ENCODE results near the gene PNRC1. TPM values are rescaled to one million over a fixed set of nuclear protein-coding genes. Genes with fewer than 3 reads are reported as not detected.

PNRC1 gene
- total and polyA plus RNA-seq, 7 donors: 74.3 to 552 (median 285) TPM

DNA sequence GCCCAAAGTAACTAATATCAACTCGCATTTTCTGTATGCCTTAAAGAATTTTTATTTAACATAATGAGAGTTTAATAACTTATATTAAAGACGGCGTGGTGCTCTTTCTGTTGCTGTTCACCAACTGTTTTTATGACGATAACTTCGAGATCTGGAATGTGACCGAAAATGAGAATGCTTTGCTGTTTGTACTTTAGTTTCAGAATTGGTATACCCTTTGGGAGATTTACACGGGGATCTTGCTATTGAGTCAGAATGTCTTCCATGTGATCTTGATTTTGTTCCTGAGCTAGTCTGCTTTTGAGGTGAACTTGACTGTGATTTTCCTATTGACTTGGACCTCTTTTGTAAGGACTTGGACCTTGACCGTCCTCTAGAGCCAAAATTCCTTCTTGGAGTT lies 17.9 kb downstream of the PNRC1 start:
- no peaks in the 10 kb centered on the region for H3K4me1 ChIP-seq
- no peaks in the 10 kb centered on the region for H3K36me3 ChIP-seq (ENCODE audit: insufficient read depth in 1 of 2, low read depth in 1 of 2)
- no peaks in the 10 kb centered on the region for H3K9me3 ChIP-seq
- TF ChIP-seq, protein P1, sequence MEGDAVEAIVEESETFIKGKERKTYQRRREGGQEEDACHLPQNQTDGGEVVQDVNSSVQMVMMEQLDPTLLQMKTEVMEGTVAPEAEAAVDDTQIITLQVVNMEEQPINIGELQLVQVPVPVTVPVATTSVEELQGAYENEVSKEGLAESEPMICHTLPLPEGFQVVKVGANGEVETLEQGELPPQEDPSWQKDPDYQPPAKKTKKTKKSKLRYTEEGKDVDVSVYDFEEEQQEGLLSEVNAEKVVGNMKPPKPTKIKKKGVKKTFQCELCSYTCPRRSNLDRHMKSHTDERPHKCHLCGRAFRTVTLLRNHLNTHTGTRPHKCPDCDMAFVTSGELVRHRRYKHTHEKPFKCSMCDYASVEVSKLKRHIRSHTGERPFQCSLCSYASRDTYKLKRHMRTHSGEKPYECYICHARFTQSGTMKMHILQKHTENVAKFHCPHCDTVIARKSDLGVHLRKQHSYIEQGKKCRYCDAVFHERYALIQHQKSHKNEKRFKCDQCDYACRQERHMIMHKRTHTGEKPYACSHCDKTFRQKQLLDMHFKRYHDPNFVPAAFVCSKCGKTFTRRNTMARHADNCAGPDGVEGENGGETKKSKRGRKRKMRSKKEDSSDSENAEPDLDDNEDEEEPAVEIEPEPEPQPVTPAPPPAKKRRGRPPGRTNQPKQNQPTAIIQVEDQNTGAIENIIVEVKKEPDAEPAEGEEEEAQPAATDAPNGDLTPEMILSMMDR (IDR thresholded peaks at IDR 0.05): no peak
- H3K27me3 ChIP-seq (ENCODE audit: insufficient read depth in 3 of 3, low read length in 2 of 3): no peaks in the 10 kb centered on the region
- no peak for DNase-seq
- ATAC-seq: no peak
- H3K27ac ChIP-seq: no peak overlapping the region
- no peak overlapping the region for H3K4me3 ChIP-seq
- WGBS, 3 donors: 88 to 91% (median 90%) methylated on average over 8 of the region's 8 CpGs
- intact Hi-C loops (cut with DNase I): no loop called here

DNA sequence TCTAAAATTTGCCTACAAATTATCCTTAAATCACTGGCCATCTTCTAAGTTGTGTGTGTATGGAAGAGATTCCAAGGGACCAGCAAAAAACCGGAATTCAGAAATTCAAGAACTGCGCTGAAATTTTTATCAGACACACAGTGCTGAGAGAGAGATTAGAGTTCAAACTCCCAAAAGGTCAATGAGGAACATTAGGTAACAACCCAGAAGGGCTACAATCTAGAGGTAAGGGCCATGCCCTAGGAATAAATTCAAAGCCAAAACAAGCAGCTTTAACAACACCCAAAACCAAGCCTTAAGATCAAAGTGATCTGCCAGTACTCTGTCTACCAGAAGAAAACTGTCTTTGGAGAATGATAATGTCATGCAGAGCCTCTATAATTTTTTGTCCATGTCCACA lies 19.6 kb downstream of the PNRC1 start:
- no peak overlapping the region for H3K27ac ChIP-seq

DNA sequence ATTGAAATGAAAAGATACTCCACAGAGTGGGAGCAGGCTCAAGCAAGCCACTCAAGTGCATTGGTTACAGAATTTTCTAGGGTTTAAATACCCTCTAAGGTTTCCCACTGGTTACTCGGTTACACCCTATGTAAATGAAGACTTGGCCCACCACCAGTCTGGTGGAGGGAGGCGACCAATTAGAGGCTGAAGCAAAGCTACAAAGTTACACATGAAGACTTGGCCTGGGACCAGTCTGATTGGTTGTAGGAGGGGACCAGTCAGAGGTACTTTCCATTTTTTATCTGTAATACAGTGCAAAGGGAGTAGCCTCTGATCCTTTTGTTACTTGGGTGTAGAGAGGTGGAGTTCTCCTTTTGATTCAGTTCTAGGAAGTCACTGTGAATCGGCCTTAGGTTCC lies 29.7 kb downstream of the PNRC1 start:
- intact Hi-C loops (cut with DNase I): no loop called here
- H3K4me3 ChIP-seq: no peak overlapping the region
- ATAC-seq: no peak

More for the DNA sequence above, 19.6 kb downstream of the PNRC1 start:
- intact Hi-C loops (cut with DNase I): no loop called here
- no peaks in the 10 kb centered on the region for H3K4me1 ChIP-seq
- 89 to 95% (median 95%) methylated on average over 2 of the region's 2 CpGs for WGBS, 3 donors
- no peaks in the 10 kb centered on the region for H3K36me3 ChIP-seq (ENCODE audit: insufficient read depth in 1 of 2, low read depth in 1 of 2)
- ATAC-seq: no peak
- no peak for DNase-seq
- TF ChIP-seq, protein P1 (IDR thresholded peaks at IDR 0.05): no peak
- H3K9me3 ChIP-seq: no peaks in the 10 kb centered on the region
- H3K27me3 ChIP-seq (ENCODE audit: insufficient read depth in 3 of 3, low read length in 2 of 3): no peaks in the 10 kb centered on the region
- H3K4me3 ChIP-seq: no peak overlapping the region

DNA sequence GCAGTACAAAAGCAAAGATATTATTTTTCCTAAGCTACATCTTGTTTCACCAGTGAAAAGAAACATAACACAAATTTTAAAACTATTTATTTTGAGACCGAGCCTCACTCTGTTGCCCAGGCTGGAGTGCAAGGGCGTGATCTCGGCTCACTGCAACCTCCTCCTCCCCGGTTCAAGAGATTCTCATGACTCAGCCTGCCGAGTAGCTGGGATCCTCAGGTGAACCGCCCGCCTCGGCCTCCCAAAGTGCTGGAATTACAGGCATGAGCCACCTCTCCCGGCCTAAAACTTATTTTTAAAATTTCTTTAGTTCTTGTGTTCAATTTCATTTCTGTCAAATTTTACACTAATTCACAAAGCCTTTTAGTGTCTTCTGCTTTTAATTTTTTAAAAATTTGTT lies 31.4 kb downstream of the PNRC1 start:
- TF ChIP-seq, protein P1 (IDR thresholded peaks at IDR 0.05): no peak
- no peak overlapping the region for H3K27ac ChIP-seq
- peaks cover 0 to 1% of the 10 kb centered on the region in 2 donors for H3K36me3 ChIP-seq (ENCODE audit: insufficient read depth in 1 of 2, low read depth in 1 of 2)
- WGBS, 3 donors: 93 to 98% (median 95%) methylated on average over 9 of the region's 9 CpGs
- no peaks in the 10 kb centered on the region for H3K9me3 ChIP-seq
- intact Hi-C loops (cut with DNase I): no loop called here
- peaks cover 6% of the 10 kb centered on the region for H3K4me1 ChIP-seq
- ATAC-seq (no peak), DNase-seq (no peak)
- H3K4me3 ChIP-seq: no peak overlapping the region
- no peaks in the 10 kb centered on the region for H3K27me3 ChIP-seq (ENCODE audit: insufficient read depth in 3 of 3, low read length in 2 of 3)

More for the DNA sequence above, 29.7 kb downstream of the PNRC1 start:
- Histone ChIP-seq H3K9me3 (no peaks in the 10 kb centered on the region), H3K4me1 (no peaks in the 10 kb centered on the region), H3K27me3 (ENCODE audit: insufficient read depth in 3 of 3, low read length in 2 of 3) (no peaks in the 10 kb centered on the region), H3K27ac (no peak overlapping the region), H3K36me3 (ENCODE audit: insufficient read depth in 1 of 2, low read depth in 1 of 2) (peaks cover 0 to 5% of the 10 kb centered on the region in 2 donors)
- no peak for DNase-seq
- 89 to 94% (median 91%) methylated on average over 3 of the region's 3 CpGs for WGBS, 3 donors
- TF ChIP-seq, protein P1 (IDR thresholded peaks at IDR 0.05): no peak

DNA sequence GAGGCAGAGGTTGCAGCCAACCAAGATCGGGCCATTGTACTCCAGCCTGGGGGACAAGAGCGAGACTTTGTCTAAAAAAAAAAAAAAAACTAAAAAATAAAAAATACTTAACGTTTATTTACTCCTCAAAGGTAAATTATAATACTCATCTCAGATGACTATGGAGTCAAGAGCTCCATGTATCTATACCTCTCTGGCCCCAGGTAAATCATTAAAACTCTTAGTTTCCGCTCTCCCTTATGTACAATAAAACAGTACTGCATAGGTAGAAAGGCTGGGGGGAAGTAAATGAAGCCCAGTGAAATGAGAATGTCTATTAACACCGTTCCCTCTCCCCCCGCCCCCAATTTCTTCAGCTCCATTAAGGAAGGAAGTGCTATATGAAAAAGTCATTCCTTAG lies 36.2 kb downstream of the PNRC1 start:
- H3K4me3 ChIP-seq: peak overlapping the region; percentile 80

More for the DNA sequence above, 36.2 kb downstream of the PNRC1 start:
- DNase-seq: no peak
- H3K4me1 ChIP-seq: peaks cover 19% of the 10 kb centered on the region
- TF ChIP-seq, protein P1 (IDR thresholded peaks at IDR 0.05): no peak
- H3K9me3 ChIP-seq: no peaks in the 10 kb centered on the region
- WGBS, 3 donors: 62 to 74% (median 69%) methylated on average over 6 of the region's 6 CpGs
- no peaks in the 10 kb centered on the region for H3K27me3 ChIP-seq (ENCODE audit: insufficient read depth in 3 of 3, low read length in 2 of 3)
- intact Hi-C loops (cut with DNase I): loop anchor here in 1 of 2 donors (2.0 kb wide), 1 partner anchor 136 kb away; no protein-coding TSS in a partner anchor
- H3K36me3 ChIP-seq (ENCODE audit: insufficient read depth in 1 of 2, low read depth in 1 of 2): no peaks in the 10 kb centered on the region
- no peak overlapping the region for H3K27ac ChIP-seq
- ATAC-seq: no peak
